GM13976 (cell line): ENCODE results near the gene VWA7.
"Not testable (repeated sequence)": the region's sequence is repeated elsewhere in the genome, so short reads cannot be mapped to it uniquely, and the experiment has no call there.

Source experiments
- DNase-seq: peaks from one replicate; pipeline ENCODE4 v3.0.0; 2012; ENCODE audit warnings: low spot score
- in situ Hi-C: fragments of 300-500 bp; cut with MboI; formaldehyde crosslinking; loops from one replicate; pipeline ENCODE4 v1.12.0; 2022; ENCODE audit warnings: low sequenced_read_pairs, mixed read lengths, inconsistent platforms; ENCODE audit not compliant: unreplicated experiment
- TF ChIP-seq, protein P1 (sequence below): IDR thresholded peaks from 2 replicates; pipeline ENCODE4 v1.5.1; 2012; ENCODE audit warnings: borderline replicate concordance, mild to moderate bottlenecking; ENCODE audit not compliant: insufficient read depth; ENCODE audit errors: extremely low read depth, missing control alignments, control extremely low read depth

VWA7 gene, protein sequence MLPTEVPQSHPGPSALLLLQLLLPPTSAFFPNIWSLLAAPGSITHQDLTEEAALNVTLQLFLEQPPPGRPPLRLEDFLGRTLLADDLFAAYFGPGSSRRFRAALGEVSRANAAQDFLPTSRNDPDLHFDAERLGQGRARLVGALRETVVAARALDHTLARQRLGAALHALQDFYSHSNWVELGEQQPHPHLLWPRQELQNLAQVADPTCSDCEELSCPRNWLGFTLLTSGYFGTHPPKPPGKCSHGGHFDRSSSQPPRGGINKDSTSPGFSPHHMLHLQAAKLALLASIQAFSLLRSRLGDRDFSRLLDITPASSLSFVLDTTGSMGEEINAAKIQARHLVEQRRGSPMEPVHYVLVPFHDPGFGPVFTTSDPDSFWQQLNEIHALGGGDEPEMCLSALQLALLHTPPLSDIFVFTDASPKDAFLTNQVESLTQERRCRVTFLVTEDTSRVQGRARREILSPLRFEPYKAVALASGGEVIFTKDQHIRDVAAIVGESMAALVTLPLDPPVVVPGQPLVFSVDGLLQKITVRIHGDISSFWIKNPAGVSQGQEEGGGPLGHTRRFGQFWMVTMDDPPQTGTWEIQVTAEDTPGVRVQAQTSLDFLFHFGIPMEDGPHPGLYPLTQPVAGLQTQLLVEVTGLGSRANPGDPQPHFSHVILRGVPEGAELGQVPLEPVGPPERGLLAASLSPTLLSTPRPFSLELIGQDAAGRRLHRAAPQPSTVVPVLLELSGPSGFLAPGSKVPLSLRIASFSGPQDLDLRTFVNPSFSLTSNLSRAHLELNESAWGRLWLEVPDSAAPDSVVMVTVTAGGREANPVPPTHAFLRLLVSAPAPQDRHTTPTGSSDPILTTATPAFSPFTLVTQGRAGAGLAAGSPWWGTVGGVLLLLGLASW

DNA sequence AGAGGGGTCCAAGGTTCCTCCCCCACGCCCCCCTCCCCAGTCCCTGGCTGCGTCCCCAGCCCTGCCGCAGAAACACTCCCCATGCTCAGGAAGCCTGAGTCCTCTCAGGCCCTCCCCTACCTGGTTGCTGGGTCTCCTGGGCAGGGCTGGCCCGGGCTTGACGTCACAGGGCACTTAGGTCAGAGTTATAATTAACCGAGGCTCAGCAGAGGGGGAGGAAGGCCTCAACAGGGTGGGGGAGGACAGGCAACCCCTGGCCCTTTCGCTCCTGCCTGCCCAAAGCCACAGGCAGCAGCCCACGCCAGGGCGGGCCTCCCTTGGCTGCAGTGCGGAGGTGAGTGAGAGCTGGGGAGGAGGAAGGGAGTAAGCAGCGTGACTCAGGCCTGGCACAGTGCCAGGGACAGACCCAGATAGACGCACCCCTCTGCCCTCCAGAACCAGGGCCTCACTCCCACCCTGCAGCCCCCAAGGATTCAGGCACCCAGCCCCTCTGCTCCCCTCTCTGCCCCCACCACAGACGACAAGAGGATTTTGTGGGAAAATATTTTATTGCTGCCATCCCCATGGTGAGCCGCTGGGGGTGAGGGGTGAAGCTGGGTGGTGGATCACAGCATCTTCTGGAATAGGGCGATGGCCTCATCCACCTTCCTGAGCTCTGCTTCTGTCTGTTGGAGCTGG is at the start of gene VWA7:
Gene VWA7, minus strand, starts transcription at position 340 of the 678 bp plus-strand sequence. CDS start 549 bp downstream, outside the sequence.
- in situ Hi-C loops = no loop called here
- DNase-seq = peak; percentile 95
- TF ChIP-seq, protein P1, sequence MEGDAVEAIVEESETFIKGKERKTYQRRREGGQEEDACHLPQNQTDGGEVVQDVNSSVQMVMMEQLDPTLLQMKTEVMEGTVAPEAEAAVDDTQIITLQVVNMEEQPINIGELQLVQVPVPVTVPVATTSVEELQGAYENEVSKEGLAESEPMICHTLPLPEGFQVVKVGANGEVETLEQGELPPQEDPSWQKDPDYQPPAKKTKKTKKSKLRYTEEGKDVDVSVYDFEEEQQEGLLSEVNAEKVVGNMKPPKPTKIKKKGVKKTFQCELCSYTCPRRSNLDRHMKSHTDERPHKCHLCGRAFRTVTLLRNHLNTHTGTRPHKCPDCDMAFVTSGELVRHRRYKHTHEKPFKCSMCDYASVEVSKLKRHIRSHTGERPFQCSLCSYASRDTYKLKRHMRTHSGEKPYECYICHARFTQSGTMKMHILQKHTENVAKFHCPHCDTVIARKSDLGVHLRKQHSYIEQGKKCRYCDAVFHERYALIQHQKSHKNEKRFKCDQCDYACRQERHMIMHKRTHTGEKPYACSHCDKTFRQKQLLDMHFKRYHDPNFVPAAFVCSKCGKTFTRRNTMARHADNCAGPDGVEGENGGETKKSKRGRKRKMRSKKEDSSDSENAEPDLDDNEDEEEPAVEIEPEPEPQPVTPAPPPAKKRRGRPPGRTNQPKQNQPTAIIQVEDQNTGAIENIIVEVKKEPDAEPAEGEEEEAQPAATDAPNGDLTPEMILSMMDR = no peak

DNA sequence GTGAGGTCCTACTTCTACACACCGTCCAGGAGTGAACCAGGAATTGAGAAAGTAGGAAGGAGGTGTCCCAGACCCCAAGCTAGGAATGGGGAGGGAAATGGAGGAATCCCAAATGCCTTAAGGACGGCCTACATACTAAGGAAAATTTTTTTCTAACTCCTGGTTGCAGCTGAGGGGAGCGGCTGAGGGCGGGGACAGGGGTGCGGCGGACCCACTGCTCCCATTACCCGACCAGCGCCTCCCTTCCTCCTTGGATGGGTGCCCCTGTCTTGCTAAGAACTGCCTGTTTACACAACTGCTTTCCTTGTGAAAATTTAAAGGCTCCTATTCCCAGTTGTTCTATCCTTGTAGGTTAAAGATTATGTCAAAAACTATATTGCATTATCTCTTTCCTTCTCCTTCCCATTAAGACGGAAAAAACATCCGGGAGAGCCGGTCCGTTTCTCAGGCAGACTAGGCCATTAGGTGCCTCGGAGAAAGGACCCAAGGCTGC is 49.7 kb upstream of the VWA7 start:
- peak; percentile 64 for DNase-seq
- in situ Hi-C loops = no loop called here
- TF ChIP-seq, protein P1 = no peak

DNA sequence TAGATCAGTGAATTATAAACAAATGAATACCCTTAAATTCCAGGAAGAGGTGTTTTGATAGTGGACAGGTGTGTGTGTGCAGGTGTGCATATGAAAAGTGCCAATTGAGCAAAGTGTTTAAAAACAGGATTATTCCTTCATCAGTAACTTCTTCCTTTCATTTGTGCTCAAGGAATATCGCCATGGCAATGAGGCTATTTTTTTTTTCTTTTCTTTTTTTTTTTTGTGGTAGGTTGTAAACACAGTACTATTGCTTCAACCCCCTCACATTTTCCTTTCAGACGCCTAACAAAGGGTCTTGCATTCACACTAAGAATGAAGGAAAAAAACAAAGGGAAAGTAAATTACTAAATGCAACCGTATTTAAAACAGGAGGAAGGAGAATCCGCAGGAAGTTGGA is 48.4 kb upstream of the VWA7 start:
- TF ChIP-seq, protein P1 = no peak
- no peak for DNase-seq
- in situ Hi-C loops = no loop called here

DNA sequence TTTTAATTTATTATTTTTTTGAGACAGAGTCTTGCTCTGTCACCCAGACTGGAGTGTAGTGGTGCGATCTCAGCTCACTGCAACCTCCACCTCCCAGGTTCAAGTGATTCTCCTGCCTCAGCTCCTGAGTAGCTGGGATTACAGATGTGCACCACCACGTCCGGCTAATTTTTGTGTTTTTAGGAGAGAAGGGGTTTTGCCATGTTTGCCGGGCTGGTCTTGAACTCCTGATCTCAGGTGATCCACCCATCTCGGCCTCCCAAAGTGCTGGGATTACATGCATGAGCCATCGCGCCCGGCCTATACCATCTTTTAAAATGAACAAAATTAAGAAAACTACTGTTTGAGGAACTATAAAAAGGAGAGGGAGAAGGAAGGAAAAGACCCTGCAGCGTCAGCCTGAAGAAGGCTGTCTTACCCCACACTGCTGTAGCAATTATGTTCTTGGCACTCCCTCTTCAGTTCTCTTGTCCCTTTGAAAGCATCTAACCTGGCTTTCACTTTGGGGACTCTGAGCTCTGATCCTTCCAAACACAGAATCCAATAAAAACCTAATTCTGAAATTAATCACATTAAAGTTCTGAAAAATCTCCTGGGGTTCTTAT is 46.6 kb upstream of the VWA7 start:
- in situ Hi-C loops, DNase-seq: not testable (repeated sequence)

DNA sequence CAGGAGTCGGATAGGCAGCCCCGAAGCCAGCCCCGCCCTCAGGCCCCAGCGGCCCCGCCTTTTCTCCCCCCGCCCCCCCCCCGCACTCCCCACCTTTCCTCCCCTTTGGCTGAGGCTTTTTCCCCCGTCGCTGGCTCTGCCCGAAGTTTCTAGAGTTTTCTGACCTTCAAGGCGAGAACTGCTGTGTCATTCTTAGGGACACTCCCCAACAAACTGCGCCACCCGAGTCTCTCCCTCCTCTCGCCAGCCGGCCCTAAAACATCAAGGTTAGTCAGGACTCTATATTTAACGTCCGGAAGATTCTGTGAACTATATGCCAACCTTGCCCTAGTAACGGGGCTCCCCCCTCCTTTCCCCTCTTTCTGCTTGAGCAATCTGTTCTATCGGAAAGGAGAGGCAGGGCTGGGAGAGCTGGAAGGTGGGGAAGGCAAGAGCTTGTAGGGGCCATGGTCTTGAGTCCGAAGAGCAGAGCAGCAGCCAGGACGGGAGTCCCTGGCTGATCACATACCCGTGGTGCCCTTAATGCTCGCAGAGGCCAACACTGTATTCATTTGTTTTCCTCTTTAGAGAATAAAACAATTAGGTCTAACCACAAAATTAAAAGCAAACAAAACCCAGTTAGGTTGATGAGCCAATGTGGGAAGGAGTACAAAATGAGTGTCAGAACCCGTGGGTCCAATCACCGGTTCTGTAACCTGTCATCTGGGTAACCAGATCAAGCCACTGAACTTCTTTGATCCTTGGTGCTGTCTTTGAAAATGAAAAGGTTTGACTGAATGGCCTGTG is 45.1 kb upstream of the VWA7 start:
- TF ChIP-seq, protein P1 = no peak
- DNase-seq = peak; percentile 72
- in situ Hi-C loops = no loop called here

DNA sequence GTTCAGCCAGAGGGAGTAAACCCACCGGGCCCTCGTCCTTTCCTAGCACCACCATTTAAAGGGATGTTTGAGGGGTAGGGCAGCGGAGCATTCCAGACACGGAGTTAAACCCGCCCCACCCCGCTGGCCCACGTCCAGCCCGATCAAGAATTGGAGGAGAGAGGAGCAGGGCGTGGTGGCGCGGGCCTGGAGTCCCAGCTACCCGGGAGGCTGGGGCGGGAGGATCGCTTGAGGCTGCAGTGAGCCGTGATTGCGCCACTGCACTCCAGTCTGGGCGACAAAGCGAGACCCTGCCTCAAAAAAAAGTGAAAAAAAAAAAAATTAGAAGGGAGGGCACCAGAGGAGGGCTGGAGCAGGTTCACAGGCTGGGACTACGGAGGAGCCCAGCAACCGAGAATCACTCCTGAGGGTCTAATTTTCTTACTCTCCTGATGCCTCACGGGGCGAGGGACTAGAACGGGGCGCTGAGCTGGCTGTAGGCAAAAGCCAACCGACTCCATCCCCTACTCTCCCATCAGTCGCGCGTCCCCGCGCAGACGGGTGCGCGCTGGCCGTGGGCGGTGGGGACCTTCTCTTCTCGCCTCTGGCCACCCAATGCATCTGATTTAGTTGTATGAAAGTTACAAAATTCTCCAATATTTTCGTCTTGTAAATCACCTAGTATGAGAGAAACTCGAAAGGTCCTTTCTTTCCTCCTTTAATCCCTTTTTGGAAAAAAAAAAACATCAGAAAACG is 44.3 kb upstream of the VWA7 start:
- TF ChIP-seq, protein P1 = no peak
- peak; percentile 76 for DNase-seq
- in situ Hi-C loops = no loop called here

DNA sequence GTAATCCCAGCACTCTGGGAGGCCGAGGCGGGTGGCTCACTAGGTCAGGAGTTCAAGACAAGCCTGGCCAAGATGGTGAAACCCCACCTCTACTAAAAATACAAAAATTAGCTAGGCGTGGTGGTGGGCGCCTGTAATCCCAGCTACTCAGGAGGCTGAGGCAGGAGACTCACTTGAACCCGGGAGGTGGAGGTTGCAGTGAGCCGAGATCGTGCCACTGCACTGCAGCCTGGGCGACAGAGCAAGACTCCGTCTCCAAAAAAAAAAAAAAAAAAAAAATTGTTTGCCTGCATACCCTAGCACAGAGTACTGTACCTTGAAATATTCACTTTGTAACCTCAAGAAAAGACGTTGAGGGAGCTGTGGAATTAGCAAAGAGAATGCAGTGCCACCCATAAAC is 43.3 kb upstream of the VWA7 start:
- DNase-seq, in situ Hi-C loops: not testable (repeated sequence)
